Adrenal gland (tissue), 12 donors: ENCODE data around the gene UBE3D. TPM values are rescaled to one million over a fixed set of nuclear protein-coding genes. Genes with fewer than 3 reads are reported as not detected.

Source experiments
- DNase-seq, 7 donors: peaks; one replicate each; pipeline ENCODE4 v3.0.0-alpha.2; 2019 to 2020
- H3K27ac ChIP-seq, 5 donors: fragments of 200-600 bp; sonication (generic) in 4 of 5; 1 replicate in 3 of 5; 2 replicates in 2 of 5; pipeline versions ENCODE4 v1.5.1 to v1.8.0; 2016 to 2020; ENCODE audit warnings: mild to moderate bottlenecking in 1 of 5
- H3K27me3 ChIP-seq: fragments of 200-600 bp; 2 replicates; pipeline ENCODE4 v1.8.0; 2021
- H3K36me3 ChIP-seq, 2 donors: fragments of 200-600 bp; replicated peaks in 1 of 2; 1 replicate in 1 of 2; 2 replicates in 1 of 2; pipeline versions ENCODE4 v1.5.1 to v1.8.0; 2018 to 2022
- H3K4me1 ChIP-seq, 2 donors: fragments of 200-600 bp; replicated peaks in 1 of 2; 1 replicate in 1 of 2; 2 replicates in 1 of 2; pipeline versions ENCODE4 v1.5.1 to v1.8.0; 2018 to 2021
- H3K4me3 ChIP-seq, 4 donors: fragments of 200-600 bp; sonication (generic) in 3 of 4; one replicate each; pipeline ENCODE4 v1.5.1; 2016 to 2018
- H3K9me3 ChIP-seq, 3 donors: fragments of 200-600 bp; sonication (generic) in 1 of 3; replicated peaks in 1 of 3; 1 replicate in 2 of 3; 2 replicates in 1 of 3; pipeline versions ENCODE4 v1.5.1 to v1.8.0; 2016 to 2021
- POLR2A ChIP-seq, 2 donors: fragments of 450-650 bp; IDR thresholded peaks; one replicate each; pipeline ENCODE4 v1.6.1; 2017; ENCODE audit warnings: antibody characterized with exemption in 2 of 2, mild to moderate bottlenecking in 2 of 2, moderate library complexity in 1 of 2
- WGBS, 4 donors: extraction: QIAGEN DNeasy Blood & Tissue Kit in 2 of 4; methylation state at CpG; one replicate each; pipeline versions ENCODE4 v1.1.5 to v1.1.7; 2013 to 2017; 5-methylcytosine and 5-hydroxymethylcytosine counted together
- intact Hi-C, 2 donors: fragments of 100-400 bp; cut with DNase I; formaldehyde crosslinking; loops; one replicate each; pipeline versions ENCODE4 v1.14.1 to v1.15.0; 2022 to 2023
- polyA plus RNA-seq, 3 donors: library from polyadenylated mRNA; stranded (reverse); fragments of 200-250 nt in 2 of 3; fragments of 350-450 nt in 1 of 3; fragmentation: Illumina TruSeq in 1 of 3; extraction: RNeasy Lipid Tissue Mini Kit (QIAGEN cat#74804) in 1 of 3; gene quantifications; one replicate each; pipeline ENCODE4 v1.2.3, GENCODE V29; 2013 to 2014
- total RNA-seq, 9 donors: library from RNA; depleted of rRNA in 4 of 9; stranded (reverse); fragments of >200 nt in 4 of 9; fragments of 120-200 nt in 1 of 9; fragmentation: NEBNext Ultra II Directional in 1 of 9; extraction: Animal tissue kit (Norgen Biotek cat#: 25700) in 1 of 9; gene quantifications; one replicate each; pipeline versions ENCODE4 v1.1.0 to v1.2.4, GENCODE V29; 2013 to 2023
- TF ChIP-seq, protein P1 (sequence below), 6 experiments: fragments of 450-650 bp in 4 of 6; fragments of 200-600 bp in 2 of 6; sonication (generic) in 1 of 6; IDR thresholded peaks; 1 replicate in 5 of 6; 2 replicates in 1 of 6; pipeline versions ENCODE4 v1.5.1 to v1.8.0; 2016 to 2021; ENCODE audit warnings: antibody characterized with exemption in 6 of 6, mild to moderate bottlenecking in 2 of 6, moderate library complexity in 1 of 6
- donor health status: healthy with polysubstance abuse.
- donor health status: Bipolar disorder and iron deficiency.
- donor health status: DM: yes; HTN: yes; CAD: no.
- donor health status: DM: no; HTN: no; CAD: no.
- donor health status: DM: no; HTN: no; CAD: no.
- donor health status: DM: yes; HTN: yes; CAD: no.

Gene UBE3D
- total and polyA plus RNA-seq, 12 donors = 1.3 to 15.9 (median 7.7) TPM

GRCh38 chr6:82872185-82872584, 193.5 kb downstream of the UBE3D start:
- no peaks in the 10 kb centered on the region for H3K36me3 ChIP-seq
- intact Hi-C loops = no loop called here
- WGBS, 4 donors = 81 to 92% (median 82%) methylated on average over 1 of the region's 1 CpG
- DNase-seq = no peak
- no peak overlapping the region for H3K27ac ChIP-seq
- H3K4me3 ChIP-seq = no peak overlapping the region
- TF ChIP-seq, protein P1, sequence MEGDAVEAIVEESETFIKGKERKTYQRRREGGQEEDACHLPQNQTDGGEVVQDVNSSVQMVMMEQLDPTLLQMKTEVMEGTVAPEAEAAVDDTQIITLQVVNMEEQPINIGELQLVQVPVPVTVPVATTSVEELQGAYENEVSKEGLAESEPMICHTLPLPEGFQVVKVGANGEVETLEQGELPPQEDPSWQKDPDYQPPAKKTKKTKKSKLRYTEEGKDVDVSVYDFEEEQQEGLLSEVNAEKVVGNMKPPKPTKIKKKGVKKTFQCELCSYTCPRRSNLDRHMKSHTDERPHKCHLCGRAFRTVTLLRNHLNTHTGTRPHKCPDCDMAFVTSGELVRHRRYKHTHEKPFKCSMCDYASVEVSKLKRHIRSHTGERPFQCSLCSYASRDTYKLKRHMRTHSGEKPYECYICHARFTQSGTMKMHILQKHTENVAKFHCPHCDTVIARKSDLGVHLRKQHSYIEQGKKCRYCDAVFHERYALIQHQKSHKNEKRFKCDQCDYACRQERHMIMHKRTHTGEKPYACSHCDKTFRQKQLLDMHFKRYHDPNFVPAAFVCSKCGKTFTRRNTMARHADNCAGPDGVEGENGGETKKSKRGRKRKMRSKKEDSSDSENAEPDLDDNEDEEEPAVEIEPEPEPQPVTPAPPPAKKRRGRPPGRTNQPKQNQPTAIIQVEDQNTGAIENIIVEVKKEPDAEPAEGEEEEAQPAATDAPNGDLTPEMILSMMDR (IDR thresholded peaks at IDR 0.05) = no peak
- TF ChIP-seq POLR2A (IDR thresholded peaks at IDR 0.05) = no peak
- no peaks in the 10 kb centered on the region for H3K9me3 ChIP-seq
- H3K4me1 ChIP-seq = no peaks in the 10 kb centered on the region
- no peaks in the 10 kb centered on the region for H3K27me3 ChIP-seq

DNA sequence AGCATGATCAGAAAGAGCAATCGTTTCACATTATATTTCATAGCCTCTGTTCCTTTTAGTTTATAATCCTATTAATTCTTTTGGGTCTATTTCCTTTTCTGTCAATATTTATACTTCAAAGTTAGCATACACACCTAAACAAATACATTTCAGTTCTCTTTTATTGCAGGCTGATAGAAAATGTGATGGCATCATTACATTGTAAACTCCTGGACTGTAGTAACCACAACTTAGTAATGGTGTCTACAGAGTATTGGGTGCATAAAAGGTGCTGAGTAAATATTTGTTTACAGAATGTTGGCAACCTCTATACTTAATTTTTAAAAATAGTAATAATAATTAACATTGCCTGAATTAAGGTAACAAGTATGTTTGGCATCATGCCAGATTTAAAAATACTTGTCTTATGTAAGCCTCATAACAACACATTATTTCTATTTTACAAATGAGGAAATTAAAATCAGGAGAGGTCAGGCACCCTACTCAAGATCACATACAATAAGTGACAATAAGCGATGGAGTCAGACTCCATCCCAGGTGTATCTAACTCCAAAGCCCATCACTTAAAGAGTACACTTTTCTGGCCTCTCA, 195.0 kb downstream of the UBE3D start:
- WGBS, 4 donors = 84 to 89% (median 86%) methylated on average over 2 of the region's 2 CpGs
- intact Hi-C loops = no loop called here

GRCh38 chr6:82869493-82869892, 196.1 kb downstream of the UBE3D start:
- no peak for TF ChIP-seq POLR2A (IDR thresholded peaks at IDR 0.05)
- TF ChIP-seq, protein P1 (IDR thresholded peaks at IDR 0.05) = no peak
- Histone ChIP-seq H3K27me3 (no peaks in the 10 kb centered on the region), H3K27ac (no peak overlapping the region), H3K9me3 (no peaks in the 10 kb centered on the region), H3K4me1 (no peaks in the 10 kb centered on the region), H3K36me3 (no peaks in the 10 kb centered on the region), H3K4me3 (no peak overlapping the region)
- DNase-seq = no peak
- intact Hi-C loops = no loop called here

More for the DNA sequence above, 195.0 kb downstream of the UBE3D start:
- Histone ChIP-seq H3K4me1 (no peaks in the 10 kb centered on the region), H3K4me3 (no peak overlapping the region), H3K9me3 (no peaks in the 10 kb centered on the region), H3K27ac (no peak overlapping the region), H3K36me3 (no peaks in the 10 kb centered on the region), H3K27me3 (no peaks in the 10 kb centered on the region)
- TF ChIP-seq, protein P1 (IDR thresholded peaks at IDR 0.05) = no peak
- no peak for TF ChIP-seq POLR2A (IDR thresholded peaks at IDR 0.05)
- DNase-seq = no peak

DNA sequence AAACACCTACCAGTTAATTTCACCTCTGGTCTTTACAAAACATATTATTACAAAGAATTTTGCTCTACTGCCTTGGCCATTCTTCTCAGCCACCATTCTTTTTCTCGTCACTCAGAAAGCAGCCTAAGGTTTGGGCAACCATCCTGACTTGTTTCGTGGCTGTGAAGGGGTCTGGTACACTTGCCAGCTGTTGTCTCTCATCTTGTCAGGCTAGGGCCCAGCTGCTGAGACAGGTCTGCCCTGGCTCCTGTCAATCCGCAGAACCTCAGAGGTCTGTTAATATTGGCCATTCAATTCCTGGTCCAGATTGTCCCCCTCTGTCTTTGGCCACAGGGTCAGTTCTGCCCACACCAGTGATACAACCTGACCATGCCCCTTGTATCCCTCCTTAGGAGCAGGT, 197.7 kb downstream of the UBE3D start:
- Histone ChIP-seq H3K27me3 (no peaks in the 10 kb centered on the region), H3K27ac (no peak overlapping the region), H3K4me1 (no peaks in the 10 kb centered on the region), H3K36me3 (no peaks in the 10 kb centered on the region), H3K4me3 (no peak overlapping the region), H3K9me3 (no peaks in the 10 kb centered on the region)
- TF ChIP-seq, protein P1 (IDR thresholded peaks at IDR 0.05) = no peak
- no peak for TF ChIP-seq POLR2A (IDR thresholded peaks at IDR 0.05)
- intact Hi-C loops = no loop called here
- WGBS, 4 donors = 67 to 84% (median 79%) methylated on average over 3 of the region's 3 CpGs
- no peak for DNase-seq
